Measurements from ENCODE around the gene SHLD1. TPM values are rescaled to one million over a fixed set of nuclear protein-coding genes. Genes with fewer than 3 reads are reported as not detected.

Gene SHLD1
- total and polyA plus RNA-seq, 2 experiments from 2014 or later: 1.4 to 15.0 TPM

DNA sequence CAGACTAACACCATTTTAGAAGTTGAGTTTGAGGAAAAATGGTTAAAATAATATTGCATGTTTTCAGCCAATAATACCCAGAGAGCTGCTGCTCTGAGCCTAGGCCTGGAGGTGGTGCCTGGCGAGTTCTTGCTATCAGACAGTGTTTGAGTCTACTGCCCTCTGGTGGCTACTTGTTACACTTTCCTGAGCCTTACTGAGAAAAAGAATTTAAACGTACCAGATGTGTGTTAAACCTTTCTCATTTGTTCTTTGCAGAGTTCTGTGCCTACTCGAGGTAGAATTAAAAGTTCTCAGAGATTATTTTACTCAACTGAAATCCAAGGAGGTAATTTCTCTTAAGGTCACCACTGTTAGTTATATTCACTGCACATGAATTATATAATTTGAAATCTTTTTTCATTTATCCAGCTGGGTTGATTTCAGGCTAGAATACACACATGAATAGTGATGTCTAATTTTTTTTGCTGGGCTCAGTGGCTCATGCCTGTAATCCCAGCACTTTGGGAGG lies 38.2 kb downstream of the SHLD1 start:
- Mint-ChIP-seq H3K27me3 (ENCODE audit: insufficient read depth, low read depth, poor library complexity) (no peaks in the 10 kb centered on the region), H3K4me3 (no peak overlapping the region), H3K4me1 (peaks cover 8% of the 10 kb centered on the region; the same call in 2 of the 3 replicates), H3K27ac (no peak overlapping the region), H3K9me3 (no peaks in the 10 kb centered on the region), H3K36me3 (ENCODE audit: low read depth) (no peaks in the 10 kb centered on the region; the same call in 2 of the 3 replicates)
- Histone ChIP-seq H3K4me1 (ENCODE audit: insufficient read depth) (peaks cover 4% of the 10 kb centered on the region), H2AFZ (no peak overlapping the region), H3F3A (replicated peaks; ENCODE audit: low read depth) (no peaks in the 10 kb centered on the region), H3K27ac (ENCODE audit: low read depth) (no peak overlapping the region), H3K4me3 (no peak overlapping the region), H3K4me2 (no peak overlapping the region), H4K20me1 (replicated peaks; ENCODE audit: insufficient read depth) (no peaks in the 10 kb centered on the region), H3K27me3 (ENCODE audit: insufficient read depth) (no peaks in the 10 kb centered on the region), H3K36me3 (ENCODE audit: insufficient read depth) (no peaks in the 10 kb centered on the region), H3K79me2 (replicated peaks; ENCODE audit: insufficient read depth) (no peaks in the 10 kb centered on the region), H3K9me2 (ENCODE audit: insufficient read depth) (no peaks in the 10 kb centered on the region)
- no peak for TF ChIP-seq STAT1 (IDR thresholded peaks at IDR 0.05; ENCODE audit: unreplicated experiment)
- TF ChIP-seq, protein P1, sequence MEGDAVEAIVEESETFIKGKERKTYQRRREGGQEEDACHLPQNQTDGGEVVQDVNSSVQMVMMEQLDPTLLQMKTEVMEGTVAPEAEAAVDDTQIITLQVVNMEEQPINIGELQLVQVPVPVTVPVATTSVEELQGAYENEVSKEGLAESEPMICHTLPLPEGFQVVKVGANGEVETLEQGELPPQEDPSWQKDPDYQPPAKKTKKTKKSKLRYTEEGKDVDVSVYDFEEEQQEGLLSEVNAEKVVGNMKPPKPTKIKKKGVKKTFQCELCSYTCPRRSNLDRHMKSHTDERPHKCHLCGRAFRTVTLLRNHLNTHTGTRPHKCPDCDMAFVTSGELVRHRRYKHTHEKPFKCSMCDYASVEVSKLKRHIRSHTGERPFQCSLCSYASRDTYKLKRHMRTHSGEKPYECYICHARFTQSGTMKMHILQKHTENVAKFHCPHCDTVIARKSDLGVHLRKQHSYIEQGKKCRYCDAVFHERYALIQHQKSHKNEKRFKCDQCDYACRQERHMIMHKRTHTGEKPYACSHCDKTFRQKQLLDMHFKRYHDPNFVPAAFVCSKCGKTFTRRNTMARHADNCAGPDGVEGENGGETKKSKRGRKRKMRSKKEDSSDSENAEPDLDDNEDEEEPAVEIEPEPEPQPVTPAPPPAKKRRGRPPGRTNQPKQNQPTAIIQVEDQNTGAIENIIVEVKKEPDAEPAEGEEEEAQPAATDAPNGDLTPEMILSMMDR (conservative IDR thresholded peaks at IDR 0.05; ENCODE audit: low read depth in 2 of 2): peak; percentile 91 to 94
- peak; percentile 95 for ATAC-seq
- DNase-seq (ENCODE audit: low spot score): peak; percentile 95

DNA sequence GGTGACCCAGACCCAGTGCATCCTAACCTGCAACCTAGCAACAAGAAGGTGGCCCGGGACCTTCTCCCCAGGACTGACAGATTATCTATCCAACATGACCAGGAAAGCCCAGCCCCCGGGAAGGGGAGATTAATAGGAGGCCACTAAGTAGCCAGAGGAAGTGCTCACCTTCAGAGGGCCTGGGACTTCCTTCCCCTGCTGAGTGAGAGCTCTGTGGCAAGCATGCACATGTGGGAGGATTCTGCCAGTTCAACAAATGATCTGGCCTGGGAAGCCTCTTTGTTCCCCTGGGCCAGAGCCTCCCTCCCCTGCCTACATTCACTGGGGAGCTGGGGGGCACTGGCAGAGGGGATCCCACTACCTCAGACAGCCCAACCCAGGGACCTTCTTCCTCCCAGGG lies 39.6 kb downstream of the SHLD1 start:
- Mint-ChIP-seq H3K4me3 (no peak overlapping the region), H3K4me1 (peaks cover 18% of the 10 kb centered on the region), H3K36me3 (ENCODE audit: low read depth) (no peaks in the 10 kb centered on the region; the same call in 2 of the 3 replicates), H3K27me3 (ENCODE audit: insufficient read depth, low read depth, poor library complexity) (no peaks in the 10 kb centered on the region), H3K9me3 (no peaks in the 10 kb centered on the region), H3K27ac (no peak overlapping the region)
- no peaks in the 10 kb centered on the region for H4K20me1 ChIP-seq (replicated peaks; ENCODE audit: insufficient read depth)
- DNase-seq (ENCODE audit: low spot score) (no peak), ATAC-seq (no peak; the same call in 2 of the 3 replicates)
- H3K27ac ChIP-seq (ENCODE audit: low read depth): no peak overlapping the region
- no peak overlapping the region for H3K4me3 ChIP-seq
- no peak overlapping the region for H3K4me2 ChIP-seq
- no peaks in the 10 kb centered on the region for H3K79me2 ChIP-seq (replicated peaks; ENCODE audit: insufficient read depth)
- no peaks in the 10 kb centered on the region for H3K9me2 ChIP-seq (ENCODE audit: insufficient read depth)
- H2AFZ ChIP-seq: no peak overlapping the region
- no peaks in the 10 kb centered on the region for H3F3A ChIP-seq (replicated peaks; ENCODE audit: low read depth)
- no peaks in the 10 kb centered on the region for H3K27me3 ChIP-seq (ENCODE audit: insufficient read depth)
- peaks cover 9% of the 10 kb centered on the region for H3K4me1 ChIP-seq (ENCODE audit: insufficient read depth)
- no peaks in the 10 kb centered on the region for H3K36me3 ChIP-seq (ENCODE audit: insufficient read depth)
- TF ChIP-seq CREB1 (CRISPR knock-in tag; IDR thresholded peaks at IDR 0.05; ENCODE audit: low read depth) (no peak), JUNB (IDR thresholded peaks at IDR 0.05; ENCODE audit: unreplicated experiment) (no peak), NANOG (IDR thresholded peaks at IDR 0.05; ENCODE audit: borderline replicate concordance) (no peak), EZH2 (IDR thresholded peaks at IDR 0.05; ENCODE audit: low read depth, unreplicated experiment) (no peak), ZNF331 (CRISPR knock-in tag; IDR thresholded peaks at IDR 0.05; ENCODE audit: low read depth) (no peak), POLR2AphosphoS5 (IDR thresholded peaks at IDR 0.05; ENCODE audit: low read depth) (no peak), ZNF114 (CRISPR knock-in tag; IDR thresholded peaks at IDR 0.05) (no peak), STAT1 (IDR thresholded peaks at IDR 0.05; ENCODE audit: unreplicated experiment) (no peak), EZH2phosphoT487 (IDR thresholded peaks at IDR 0.05; ENCODE audit: unreplicated experiment) (no peak)
- TF ChIP-seq, protein P2, sequence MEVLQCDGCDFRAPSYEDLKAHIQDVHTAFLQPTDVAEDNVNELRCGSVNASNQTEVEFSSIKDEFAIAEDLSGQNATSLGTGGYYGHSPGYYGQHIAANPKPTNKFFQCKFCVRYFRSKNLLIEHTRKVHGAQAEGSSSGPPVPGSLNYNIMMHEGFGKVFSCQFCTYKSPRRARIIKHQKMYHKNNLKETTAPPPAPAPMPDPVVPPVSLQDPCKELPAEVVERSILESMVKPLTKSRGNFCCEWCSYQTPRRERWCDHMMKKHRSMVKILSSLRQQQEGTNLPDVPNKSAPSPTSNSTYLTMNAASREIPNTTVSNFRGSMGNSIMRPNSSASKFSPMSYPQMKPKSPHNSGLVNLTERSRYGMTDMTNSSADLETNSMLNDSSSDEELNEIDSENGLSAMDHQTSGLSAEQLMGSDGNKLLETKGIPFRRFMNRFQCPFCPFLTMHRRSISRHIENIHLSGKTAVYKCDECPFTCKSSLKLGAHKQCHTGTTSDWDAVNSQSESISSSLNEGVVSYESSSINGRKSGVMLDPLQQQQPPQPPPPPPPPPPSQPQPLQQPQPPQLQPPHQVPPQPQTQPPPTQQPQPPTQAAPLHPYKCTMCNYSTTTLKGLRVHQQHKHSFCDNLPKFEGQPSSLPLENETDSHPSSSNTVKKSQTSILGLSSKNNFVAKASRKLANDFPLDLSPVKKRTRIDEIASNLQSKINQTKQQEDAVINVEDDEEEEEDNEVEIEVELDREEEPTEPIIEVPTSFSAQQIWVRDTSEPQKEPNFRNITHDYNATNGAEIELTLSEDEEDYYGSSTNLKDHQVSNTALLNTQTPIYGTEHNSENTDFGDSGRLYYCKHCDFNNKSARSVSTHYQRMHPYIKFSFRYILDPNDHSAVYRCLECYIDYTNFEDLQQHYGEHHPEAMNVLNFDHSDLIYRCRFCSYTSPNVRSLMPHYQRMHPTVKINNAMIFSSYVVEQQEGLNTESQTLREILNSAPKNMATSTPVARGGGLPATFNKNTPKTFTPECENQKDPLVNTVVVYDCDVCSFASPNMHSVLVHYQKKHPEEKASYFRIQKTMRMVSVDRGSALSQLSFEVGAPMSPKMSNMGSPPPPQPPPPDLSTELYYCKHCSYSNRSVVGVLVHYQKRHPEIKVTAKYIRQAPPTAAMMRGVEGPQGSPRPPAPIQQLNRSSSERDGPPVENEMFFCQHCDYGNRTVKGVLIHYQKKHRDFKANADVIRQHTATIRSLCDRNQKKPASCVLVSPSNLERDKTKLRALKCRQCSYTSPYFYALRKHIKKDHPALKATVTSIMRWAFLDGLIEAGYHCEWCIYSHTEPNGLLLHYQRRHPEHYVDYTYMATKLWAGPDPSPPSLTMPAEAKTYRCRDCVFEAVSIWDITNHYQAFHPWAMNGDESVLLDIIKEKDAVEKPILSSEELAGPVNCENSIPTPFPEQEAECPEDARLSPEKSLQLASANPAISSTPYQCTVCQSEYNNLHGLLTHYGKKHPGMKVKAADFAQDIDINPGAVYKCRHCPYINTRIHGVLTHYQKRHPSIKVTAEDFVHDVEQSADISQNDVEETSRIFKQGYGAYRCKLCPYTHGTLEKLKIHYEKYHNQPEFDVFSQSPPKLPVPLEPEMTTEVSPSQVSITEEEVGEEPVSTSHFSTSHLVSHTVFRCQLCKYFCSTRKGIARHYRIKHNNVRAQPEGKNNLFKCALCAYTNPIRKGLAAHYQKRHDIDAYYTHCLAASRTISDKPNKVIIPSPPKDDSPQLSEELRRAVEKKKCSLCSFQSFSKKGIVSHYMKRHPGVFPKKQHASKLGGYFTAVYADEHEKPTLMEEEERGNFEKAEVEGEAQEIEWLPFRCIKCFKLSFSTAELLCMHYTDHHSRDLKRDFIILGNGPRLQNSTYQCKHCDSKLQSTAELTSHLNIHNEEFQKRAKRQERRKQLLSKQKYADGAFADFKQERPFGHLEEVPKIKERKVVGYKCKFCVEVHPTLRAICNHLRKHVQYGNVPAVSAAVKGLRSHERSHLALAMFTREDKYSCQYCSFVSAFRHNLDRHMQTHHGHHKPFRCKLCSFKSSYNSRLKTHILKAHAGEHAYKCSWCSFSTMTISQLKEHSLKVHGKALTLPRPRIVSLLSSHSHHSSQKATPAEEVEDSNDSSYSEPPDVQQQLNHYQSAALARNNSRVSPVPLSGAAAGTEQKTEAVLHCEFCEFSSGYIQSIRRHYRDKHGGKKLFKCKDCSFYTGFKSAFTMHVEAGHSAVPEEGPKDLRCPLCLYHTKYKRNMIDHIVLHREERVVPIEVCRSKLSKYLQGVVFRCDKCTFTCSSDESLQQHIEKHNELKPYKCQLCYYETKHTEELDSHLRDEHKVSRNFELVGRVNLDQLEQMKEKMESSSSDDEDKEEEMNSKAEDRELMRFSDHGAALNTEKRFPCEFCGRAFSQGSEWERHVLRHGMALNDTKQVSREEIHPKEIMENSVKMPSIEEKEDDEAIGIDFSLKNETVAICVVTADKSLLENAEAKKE (CRISPR knock-in tag; IDR thresholded peaks at IDR 0.05): no peak
- TF ChIP-seq, protein P1 (conservative IDR thresholded peaks at IDR 0.05; ENCODE audit: low read depth in 2 of 2): no peak
